WERI-Rb-1 (cell line): ENCODE measurements around the gene TMEM237.
"Not testable (repeated sequence)": the region's sequence is repeated elsewhere in the genome, so short reads cannot be mapped to it uniquely, and the experiment has no call there.

Experiments used
- DNase-seq: peaks from one replicate; pipeline ENCODE4 v3.0.0-alpha.2; 2020
- H3K27ac ChIP-seq: fragments of 250-450 bp; sonication (Bioruptor Pico); 2 replicates; pipeline ENCODE4 v1.5.1; 2020; ENCODE audit warnings: mild to moderate bottlenecking, moderate library complexity
- H3K27me3 ChIP-seq: fragments of 250-450 bp; sonication (Bioruptor Pico); 2 replicates; pipeline ENCODE4 v1.5.1; 2021; ENCODE audit warnings: mild to moderate bottlenecking, low read depth, moderate library complexity; ENCODE audit not compliant: insufficient read depth, severe bottlenecking
- H3K36me3 ChIP-seq: fragments of 250-450 bp; sonication (Bioruptor Pico); 2 replicates; pipeline ENCODE4 v1.5.1; 2020; ENCODE audit warnings: mild to moderate bottlenecking, moderate library complexity
- H3K4me3 ChIP-seq: 2 replicates; pipeline ENCODE4 v1.5.1; 2011; ENCODE audit warnings: low read depth, mild to moderate bottlenecking, control low read depth, low read length
- H3K9me3 ChIP-seq: fragments of 250-450 bp; sonication (Bioruptor Pico); 2 replicates; pipeline ENCODE4 v1.5.1; 2021; ENCODE audit warnings: mild to moderate bottlenecking, moderate library complexity; ENCODE audit not compliant: severe bottlenecking
- TF ChIP-seq, protein P1 (sequence below): IDR thresholded peaks from 2 replicates; pipeline ENCODE4 v1.5.1; 2011; ENCODE audit warnings: low read depth, mild to moderate bottlenecking, control low read depth, inconsistent platforms, low read length

Gene TMEM237

DNA sequence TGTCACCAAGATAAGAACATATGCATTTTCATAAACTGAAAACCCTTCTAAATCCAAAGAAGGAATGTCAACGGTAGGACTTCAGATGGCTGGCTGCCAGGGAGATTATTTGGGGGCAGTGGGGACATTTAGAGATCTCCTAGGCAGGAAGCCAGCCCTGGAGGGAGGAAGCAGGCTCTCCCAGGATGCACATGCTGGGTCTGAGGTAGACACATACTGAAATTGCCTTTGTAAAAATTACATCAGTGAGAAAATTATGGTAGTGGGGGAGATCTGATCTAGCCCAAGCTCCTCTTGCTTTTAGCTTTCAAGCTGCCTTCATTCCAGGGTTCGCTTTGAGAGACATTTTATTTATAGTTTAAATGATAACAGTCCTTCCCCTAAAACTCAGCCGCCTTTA lies 31.0 kb upstream of the TMEM237 start:
- Histone ChIP-seq H3K27ac (no peak overlapping the region), H3K36me3 (no peaks in the 10 kb centered on the region), H3K9me3 (peaks cover 2% of the 10 kb centered on the region), H3K27me3 (no peaks in the 10 kb centered on the region), H3K4me3 (no peak overlapping the region)
- TF ChIP-seq, protein P1, sequence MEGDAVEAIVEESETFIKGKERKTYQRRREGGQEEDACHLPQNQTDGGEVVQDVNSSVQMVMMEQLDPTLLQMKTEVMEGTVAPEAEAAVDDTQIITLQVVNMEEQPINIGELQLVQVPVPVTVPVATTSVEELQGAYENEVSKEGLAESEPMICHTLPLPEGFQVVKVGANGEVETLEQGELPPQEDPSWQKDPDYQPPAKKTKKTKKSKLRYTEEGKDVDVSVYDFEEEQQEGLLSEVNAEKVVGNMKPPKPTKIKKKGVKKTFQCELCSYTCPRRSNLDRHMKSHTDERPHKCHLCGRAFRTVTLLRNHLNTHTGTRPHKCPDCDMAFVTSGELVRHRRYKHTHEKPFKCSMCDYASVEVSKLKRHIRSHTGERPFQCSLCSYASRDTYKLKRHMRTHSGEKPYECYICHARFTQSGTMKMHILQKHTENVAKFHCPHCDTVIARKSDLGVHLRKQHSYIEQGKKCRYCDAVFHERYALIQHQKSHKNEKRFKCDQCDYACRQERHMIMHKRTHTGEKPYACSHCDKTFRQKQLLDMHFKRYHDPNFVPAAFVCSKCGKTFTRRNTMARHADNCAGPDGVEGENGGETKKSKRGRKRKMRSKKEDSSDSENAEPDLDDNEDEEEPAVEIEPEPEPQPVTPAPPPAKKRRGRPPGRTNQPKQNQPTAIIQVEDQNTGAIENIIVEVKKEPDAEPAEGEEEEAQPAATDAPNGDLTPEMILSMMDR: no peak
- no peak for DNase-seq

DNA sequence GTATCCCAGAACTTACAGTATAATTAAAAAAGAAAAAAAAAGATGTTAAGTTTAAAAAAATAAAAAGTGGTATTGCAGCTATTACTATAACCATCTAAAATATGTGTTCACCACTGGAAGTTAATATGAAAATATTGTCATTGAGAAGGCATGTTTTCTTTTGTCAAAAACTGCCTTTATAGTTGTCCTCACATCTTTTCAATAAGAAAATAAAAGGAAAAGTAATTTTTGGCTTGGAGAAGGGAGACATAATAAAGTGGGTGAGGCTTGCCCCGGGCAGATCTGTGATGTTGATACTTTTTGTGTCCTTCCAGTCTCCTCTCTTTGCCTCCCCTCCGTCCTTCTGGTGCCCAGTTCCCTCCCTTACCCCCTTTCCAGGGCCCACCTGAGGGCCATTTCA lies 30.2 kb upstream of the TMEM237 start:
- peaks cover 2% of the 10 kb centered on the region for H3K9me3 ChIP-seq
- H3K27ac ChIP-seq: no peak overlapping the region
- DNase-seq: no peak
- no peaks in the 10 kb centered on the region for H3K36me3 ChIP-seq
- TF ChIP-seq, protein P1: no peak
- H3K4me3 ChIP-seq: no peak overlapping the region
- H3K27me3 ChIP-seq: no peaks in the 10 kb centered on the region

DNA sequence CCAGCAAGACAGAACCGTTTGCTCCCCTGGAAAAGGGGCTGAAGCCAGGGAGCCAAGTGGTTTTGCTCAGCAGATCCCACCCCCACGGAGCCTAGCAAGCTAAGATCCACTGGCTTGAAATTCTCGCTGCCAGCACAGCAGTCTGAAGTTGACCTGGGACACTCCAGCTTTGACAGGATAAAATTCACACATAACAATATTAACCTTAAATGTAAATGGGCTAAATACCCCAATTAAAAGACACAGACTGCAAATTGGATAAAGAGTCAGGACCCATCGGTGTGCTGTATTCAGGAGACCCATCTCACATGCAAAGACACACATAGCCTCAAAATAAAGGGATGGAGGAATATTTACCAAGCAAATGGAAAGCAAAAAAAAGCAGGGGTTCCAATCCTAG lies 27.9 kb upstream of the TMEM237 start:
- H3K4me3 ChIP-seq, DNase-seq, H3K27me3 ChIP-seq, H3K27ac ChIP-seq, H3K36me3 ChIP-seq, H3K9me3 ChIP-seq: not testable (repeated sequence)

DNA sequence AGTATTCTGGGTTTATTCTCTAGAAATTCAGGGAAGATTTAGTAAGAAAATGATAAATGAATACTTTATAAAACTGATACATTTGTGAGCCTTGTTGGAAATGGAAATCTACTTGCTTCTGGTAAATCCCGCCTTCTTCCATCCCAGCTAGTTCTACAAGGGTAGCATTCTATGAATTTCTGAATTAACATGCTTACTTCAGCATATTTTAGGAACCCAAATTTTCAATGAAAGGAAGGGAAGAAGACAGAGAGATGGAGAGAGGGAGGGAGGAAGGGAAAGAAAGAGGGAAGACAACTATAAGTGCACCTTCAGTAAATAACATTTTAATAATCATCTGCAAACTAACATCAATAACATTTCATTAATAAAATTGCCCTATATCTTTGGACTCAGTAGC lies 26.6 kb upstream of the TMEM237 start:
- Histone ChIP-seq H3K4me3 (no peak overlapping the region), H3K36me3 (no peaks in the 10 kb centered on the region), H3K27ac (no peak overlapping the region), H3K27me3 (no peaks in the 10 kb centered on the region), H3K9me3 (peaks cover 2% of the 10 kb centered on the region)
- DNase-seq: no peak
- TF ChIP-seq, protein P1: no peak

DNA sequence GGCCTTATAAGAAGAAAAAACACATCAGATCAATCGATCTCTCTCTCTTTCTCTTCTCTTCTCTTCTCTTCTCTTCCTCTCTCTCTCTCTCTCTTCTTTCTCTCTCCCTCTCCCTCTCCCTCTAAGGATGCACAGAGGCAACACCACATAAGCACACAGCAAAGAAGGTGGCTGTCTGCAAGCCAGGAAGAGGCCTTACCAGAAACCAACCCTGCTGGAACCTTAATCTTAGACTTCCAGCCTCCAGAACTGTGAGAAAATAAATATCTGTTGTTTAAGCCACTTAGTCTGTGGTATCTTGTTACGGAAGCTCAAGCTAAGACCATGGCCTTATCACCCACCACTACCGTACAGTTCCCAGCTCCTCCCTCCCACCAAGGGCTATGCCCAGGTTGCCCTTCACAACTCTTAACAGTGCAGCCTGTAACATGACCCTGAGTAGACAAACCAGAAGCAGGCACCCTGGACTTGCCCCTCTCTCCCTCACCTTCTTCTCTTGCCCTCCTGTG lies 25.2 kb upstream of the TMEM237 start:
- H3K27me3 ChIP-seq: no peaks in the 10 kb centered on the region
- no peak for DNase-seq
- H3K9me3 ChIP-seq: peaks cover 2% of the 10 kb centered on the region
- H3K4me3 ChIP-seq: no peak overlapping the region
- TF ChIP-seq, protein P1: no peak
- no peak overlapping the region for H3K27ac ChIP-seq
- no peaks in the 10 kb centered on the region for H3K36me3 ChIP-seq

DNA sequence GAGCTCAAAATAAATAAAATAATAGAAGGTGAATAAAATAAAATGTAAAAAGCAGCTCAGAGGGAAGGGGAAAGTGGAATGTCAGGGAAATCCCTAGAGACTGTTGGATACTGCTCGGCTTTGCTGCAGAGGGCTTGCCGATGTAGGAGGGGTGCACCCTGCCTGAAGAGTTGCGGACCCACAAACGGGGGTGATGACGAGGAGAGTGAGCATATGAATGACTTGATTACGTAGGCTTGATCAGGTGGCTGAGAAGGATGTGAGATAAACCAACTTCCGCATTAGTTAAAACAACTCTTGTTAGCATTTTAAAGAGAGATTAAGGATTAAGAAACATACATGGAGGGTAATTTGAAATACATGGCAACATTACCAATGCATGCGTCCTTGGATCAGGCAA lies 21.0 kb upstream of the TMEM237 start:
- Histone ChIP-seq H3K4me3 (no peak overlapping the region), H3K27ac (no peak overlapping the region)
- no peak for DNase-seq

More for the DNA sequence above, 21.0 kb upstream of the TMEM237 start:
- Histone ChIP-seq H3K36me3 (no peaks in the 10 kb centered on the region), H3K27me3 (no peaks in the 10 kb centered on the region), H3K9me3 (no peaks in the 10 kb centered on the region)
- TF ChIP-seq, protein P1: no peak
